ENCODE data around the gene LMX1B.

Gene LMX1B

GRCh38 chr9:126664900-126665643 lies 51.3 kb downstream of the LMX1B start:
- no peak for DNase-seq

- no peak for DNase-seq
These were observed 51.9 kb downstream of the LMX1B start for GRCh38 chr9:126665644-126666035.

DNA sequence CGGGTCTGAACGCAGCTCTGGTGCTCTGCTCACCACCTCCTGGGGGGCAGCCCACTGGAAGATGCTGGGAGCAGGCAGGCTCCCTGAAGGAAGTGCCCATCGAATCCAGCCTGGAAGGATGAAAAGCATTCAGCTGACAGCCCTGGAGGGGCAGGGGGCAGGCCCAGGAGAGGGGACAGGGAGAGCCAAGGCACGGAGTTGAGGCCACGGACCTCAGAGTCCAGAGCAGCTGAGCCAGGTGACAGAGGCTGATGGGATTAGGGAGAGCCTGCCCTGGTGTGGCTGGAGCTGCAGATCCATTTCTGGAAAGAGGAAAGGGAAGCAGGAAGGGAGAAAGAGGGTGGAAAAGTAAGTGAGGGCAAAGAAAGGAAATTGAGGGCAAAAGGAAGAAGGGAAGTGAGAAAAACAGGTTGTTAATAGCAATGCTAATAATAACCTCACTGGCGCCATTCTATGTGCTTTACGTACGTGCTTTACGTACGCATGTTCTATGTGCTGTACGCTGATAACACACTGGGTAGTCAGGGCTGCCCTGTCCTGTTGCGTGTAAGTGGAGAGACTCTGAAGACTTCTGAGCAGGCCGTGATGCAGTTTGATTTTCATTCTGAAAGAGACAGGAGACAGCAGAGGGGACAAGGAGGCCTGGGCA lies 52.6 kb downstream of the LMX1B start:
- no peak for DNase-seq

DNA sequence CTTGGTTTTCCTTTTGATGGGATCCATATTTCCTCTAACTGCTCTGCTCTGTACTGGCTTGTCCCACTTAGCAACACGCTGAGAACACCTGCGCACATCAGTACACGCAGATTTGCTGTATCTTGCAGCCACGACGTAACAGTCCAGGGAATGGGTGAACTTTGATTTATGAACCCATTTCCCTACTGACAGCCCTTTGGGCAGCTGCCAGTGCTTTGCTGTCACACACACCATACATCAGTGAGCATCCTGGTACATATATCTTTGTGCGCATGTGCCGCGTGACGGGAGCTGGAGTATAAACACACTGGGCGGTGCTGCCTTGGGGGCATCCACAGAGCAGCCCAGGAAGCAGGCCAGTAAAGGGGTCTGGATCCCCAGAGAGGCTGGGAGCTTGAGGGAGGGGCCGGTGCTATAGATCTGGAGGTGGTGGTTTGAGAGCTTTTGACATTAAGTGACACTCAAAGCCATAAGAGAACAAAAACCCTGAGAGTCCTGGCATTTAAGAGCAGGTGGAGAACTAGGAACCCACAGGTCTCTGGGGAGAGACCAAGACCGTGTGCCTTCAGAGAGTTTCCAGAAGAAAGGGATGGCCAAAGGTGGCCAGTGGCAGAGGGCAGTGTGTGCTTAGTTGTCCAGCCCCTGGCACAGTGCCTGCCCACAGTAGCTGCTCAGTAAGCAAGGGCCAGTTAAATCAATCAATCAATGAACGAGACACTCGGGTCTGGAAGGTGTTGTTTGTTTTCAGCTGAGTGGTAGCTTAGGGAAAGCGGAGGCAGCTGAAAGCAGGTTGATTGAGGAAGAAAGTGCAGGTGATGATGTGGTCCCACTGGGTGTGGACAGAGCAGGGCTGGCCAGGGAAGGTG lies 53.7 kb downstream of the LMX1B start:
- DNase-seq = no peak

GRCh38 chr9:126668058-126668457 lies 54.3 kb downstream of the LMX1B start:
- DNase-seq = no peak

DNA sequence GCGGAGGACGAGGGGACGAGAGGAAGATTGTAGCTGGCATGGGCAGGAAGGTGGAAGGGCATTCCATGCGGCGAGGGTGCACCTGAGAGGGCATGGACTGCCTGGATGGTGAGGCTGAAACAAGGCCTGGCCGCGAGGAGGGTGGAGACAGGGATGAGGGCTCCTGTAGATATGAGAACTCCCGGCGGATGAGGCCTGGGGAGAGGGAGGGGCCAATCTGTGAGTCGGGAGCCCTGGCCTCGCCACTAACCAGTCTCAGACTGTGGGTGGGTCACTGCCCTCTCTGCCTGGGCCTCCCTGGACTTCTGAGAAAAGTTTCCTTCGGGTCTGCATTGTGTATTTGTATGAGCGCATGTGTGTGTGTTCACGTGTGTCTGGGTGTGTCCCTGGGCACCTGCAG lies 55.4 kb downstream of the LMX1B start:
- DNase-seq = no peak

DNA sequence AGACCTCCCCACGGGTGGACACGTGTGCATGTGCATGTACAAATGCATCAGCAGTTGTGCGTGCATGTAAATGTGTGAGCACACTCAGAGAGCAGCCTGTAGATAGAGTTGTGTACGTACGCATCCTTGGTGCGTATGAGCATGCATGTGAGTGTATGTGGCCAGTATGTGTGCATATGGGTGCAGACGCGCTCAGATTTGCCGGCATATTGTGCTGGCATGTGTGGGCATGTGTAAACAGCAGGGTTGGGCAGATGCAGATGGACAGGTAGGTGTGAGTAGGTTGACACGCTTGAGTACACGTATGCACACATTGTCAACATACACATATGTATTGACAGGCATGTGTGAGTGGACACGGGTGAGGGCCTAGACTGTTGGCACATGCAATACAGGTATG lies 56.5 kb downstream of the LMX1B start:
- DNase-seq = no peak

DNA sequence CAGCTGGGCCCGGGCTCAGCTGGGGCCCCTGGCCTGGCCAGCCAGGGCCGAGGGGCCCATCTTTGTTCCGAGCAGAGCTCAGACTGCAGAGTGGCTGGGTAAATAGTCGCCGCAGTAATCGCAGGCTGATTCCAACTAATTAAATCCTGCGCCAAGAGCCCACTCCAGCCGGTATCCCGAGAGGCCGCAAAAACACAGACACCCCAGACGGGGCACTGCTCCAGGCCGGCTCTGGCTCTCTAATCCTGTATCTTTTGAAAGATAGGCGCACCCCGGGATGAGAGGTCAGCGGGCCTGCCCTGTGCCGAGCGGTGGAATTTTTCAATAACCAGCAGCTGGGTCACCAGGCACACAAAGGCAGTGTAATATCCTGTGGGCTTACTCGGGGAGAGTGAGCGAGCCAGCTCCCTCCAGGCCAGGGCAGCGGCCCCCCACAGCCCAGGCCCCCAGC lies 57.7 kb downstream of the LMX1B start:
- no peak for DNase-seq

DNA sequence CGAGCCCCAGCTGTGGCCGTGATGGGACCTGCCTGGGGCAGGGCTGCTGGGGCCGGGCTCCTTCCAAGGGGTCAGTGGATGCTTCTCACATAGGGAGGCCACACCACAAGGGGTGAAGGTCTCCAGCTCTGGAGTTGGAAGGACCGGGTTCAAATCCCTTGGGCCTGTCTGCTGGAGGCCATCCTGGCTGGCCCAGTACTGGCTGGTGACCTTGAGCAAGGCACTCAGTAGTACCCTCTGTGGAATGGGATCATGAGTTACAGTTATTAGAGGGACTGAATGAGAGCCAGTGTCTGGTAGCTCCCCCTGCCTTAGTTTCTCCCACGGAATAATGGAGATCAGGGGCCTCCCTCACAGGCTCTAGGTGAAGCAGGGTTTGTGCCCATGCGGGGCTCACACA lies 58.3 kb downstream of the LMX1B start:
- DNase-seq = no peak

GRCh38 chr9:126672634-126673284 lies 59.0 kb downstream of the LMX1B start:
- DNase-seq = no peak

GRCh38 chr9:126673689-126674364 lies 60.1 kb downstream of the LMX1B start:
- no peak for DNase-seq

GRCh38 chr9:126674365-126675146 lies 60.8 kb downstream of the LMX1B start:
- DNase-seq = no peak

DNA sequence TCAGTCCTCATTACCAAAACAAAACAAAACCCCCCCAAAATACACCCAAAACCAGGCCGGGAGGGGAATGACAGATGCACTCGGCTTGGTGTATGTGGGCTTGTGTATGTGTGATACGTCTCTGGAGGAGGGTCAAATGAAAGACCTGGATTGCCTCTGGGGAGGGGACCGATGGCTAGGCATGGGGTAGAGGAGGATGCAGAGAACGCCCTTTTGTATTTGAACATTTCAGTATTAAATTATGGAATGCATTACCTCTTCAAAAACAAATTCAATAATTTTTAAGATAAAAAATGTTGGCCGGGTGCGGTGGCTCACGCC lies 61.4 kb downstream of the LMX1B start:
- no peak for DNase-seq

DNA sequence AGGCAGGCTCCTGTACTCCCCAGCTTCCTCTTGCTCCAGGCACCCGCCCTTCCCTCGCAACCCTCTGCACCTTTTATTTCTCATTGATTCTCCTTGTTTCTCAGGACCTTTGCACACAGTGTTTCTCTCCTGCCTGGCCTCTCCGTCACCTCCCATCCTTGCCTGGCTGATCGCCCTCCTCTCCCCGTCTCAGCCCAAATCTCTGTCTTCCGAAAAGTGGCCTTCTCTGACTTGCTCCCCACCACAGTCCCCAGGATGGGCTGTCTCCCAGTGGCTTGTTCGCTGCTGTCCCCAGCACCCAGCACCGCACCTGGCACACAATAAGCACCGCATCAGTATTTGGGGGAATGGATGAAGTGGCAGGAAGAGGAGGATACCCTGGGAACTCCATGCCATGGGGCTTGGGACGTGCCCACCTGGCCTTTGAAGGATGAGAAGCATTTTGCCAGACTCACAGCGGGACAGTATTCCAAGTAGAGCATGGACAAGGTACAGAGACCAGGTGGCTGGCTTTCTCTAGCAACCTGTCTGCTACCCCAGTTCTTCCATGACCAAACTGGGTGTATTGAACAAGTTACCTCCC lies 62.5 kb downstream of the LMX1B start:
- DNase-seq = no peak

DNA sequence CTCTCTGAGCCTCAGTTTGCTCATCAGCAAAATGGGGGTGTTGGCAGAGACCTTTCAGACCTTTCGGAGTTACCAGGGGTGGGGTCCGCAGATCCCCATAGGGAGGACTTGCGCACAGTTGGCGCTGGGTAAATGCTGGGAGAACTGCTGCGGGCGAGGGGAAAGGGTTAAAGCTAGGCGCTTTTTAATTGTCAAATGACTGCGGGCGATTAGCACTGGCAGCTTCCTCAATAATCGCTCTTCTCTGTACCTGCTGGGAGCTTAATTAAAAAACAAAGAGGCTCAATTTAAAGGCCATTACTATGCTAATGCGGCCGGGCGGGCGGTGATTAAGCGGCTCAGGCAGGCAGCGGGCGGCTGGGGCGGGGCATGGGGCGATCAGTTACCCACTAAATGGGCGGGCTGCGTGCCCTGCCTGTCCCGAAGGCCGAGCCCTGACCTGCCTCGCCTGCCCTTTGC lies 63.0 kb downstream of the LMX1B start:
- DNase-seq = no peak

DNA sequence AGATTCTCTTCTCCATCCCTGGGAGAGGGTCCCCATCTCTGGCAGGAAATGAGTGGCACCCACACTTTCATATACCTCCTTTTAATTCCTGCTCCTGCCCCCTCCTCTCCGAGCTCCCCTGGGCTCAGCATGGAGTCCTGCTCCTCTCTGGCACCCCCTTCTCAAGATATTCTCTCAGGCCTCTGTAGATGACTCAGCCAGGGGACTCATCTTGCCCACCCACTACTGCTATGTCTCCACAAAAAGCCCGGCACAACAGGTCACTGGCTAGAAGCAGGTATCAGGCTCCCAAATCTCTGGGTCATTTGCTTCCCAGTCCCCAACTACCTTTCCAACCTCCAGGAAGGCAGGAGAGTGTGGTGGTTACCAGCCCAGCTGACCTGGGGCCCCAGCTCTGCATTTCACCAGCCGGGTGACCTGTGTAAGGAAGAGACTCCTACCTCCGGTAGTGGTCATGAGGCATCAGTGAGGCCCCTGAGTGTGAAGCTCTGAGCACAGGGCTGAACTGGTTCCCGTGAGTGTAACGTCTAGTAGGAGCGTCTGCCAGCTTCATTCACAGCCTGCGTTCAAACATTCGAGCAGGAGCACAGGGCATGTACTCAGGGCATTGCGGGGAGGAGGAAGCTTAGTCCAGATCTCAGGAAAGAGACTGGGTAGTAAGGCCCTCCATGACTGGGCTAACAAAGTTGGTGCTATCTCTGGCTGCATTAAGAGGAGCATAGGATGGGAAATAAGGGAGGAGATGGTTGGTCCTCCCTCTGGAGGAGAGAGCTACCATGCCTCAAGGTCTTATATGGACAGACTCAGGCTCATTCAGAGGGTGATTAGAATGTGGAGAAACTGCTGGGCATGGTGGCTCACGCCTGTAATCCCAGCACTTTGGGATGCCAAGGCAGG lies 63.7 kb downstream of the LMX1B start:
- DNase-seq = no peak

GRCh38 chr9:126678989-126679388 lies 65.3 kb downstream of the LMX1B start:
- DNase-seq = no peak

GRCh38 chr9:126681336-126681735 lies 67.6 kb downstream of the LMX1B start:
- DNase-seq = no peak

DNA sequence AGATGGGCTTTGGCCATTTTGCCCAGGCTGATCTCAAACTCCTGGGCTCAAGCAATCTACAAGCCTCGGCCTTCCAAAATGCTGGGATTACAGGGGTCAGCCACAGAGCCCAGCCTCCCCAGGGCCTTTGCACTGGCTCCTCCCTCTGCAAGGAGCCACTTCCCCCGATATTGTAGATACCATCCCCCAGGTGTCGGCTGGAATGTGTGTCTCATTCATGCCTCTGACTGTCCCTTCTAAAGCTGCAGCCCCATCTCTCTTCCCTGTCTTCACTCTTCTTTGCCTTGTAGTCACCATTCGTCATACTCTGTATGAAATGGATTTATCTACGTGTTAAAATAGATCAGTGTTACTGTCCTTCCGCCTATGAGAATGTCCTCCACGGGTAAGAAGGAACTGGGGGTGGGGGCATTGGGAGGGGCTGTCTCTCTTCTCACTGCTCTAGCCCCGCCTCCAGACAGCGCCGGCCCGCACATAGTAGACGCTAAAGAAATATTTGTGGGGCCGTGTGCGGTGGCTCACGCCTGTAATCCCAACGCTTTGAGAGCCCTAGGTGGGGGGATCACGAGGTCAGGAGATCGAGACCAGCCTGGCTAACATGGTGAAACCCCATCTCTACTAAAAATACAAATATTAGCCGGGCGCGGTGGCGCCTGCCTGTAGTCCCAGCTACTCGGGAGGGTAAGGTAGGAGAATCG lies 68.5 kb downstream of the LMX1B start:
- no peak for DNase-seq

Measured in bone marrow (tissue), 2 donors.